ENCODE results near the gene CAMK2A. TPM values are rescaled to one million over a fixed set of nuclear protein-coding genes. Genes with fewer than 3 reads are reported as not detected.

The CAMK2A gene
- total RNA-seq, 1 donor from 2014 or later = 4.0 TPM

GRCh38 chr5:150265870-150266383, 23.6 kb downstream of the CAMK2A start:
- DNase-seq (ENCODE audit: low spot score in 2 of 2, unreplicated experiment in 2 of 2) = no peak
- no peak overlapping the region for H3K27ac Mint-ChIP-seq
- H3K4me1 Mint-ChIP-seq = peaks cover 1% of the 10 kb centered on the region
- H3K36me3 Mint-ChIP-seq = no peaks in the 10 kb centered on the region
- TF ChIP-seq CTCF (IDR thresholded peaks at IDR 0.05; ENCODE audit: unreplicated experiment) = no peak
- no peaks in the 10 kb centered on the region for H3K27me3 Mint-ChIP-seq (ENCODE audit: low read depth)
- H3K9me3 Mint-ChIP-seq = no peaks in the 10 kb centered on the region
- no peak overlapping the region for H3K4me3 Mint-ChIP-seq

DNA sequence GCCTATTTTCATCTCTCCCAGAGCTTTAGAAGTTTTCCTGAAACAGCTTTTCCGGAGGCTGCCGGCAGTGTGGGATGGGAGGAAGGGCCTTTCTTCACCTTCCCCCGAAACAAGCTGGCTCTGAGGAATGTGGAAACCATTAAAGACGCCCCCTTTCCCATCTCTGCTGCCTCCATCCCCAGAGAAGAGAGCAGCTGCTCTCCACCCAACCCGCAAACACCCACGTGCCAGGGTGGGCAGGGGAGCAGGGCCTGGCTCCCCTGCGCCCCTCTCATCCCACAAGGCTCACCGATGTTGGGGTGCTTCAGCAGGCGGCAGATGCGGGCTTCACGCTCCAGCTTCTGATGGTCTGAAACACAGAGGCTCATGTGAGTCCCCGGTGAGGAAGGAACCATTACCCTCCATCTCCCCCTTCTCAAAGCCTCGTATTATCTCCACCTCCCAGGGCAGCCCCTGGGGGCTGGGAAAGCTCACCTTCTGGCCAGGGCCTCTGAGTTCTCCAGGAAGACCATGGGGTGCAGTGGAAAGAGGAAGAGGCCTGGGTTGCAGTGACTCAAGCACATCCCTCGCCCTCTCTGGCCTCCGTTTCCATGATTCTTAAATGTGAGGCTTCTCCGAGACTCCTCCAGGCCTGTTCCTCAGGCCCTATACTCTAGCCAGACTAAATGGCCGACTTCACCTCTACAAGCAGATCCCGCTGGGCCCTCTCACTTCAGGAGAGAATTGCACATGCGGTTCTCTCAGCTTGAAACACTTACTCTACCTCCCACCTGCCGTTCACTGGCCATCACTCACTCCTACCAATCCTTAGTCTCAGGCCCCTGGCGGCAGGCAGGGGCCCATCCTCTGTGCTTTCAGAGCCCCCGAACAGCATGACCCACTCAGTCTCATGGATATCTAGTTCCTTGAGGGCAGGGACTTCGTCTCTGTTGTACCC, 24.6 kb downstream of the CAMK2A start:
- no peak overlapping the region for H3K4me3 Mint-ChIP-seq
- no peaks in the 10 kb centered on the region for H3K9me3 Mint-ChIP-seq
- no peak for TF ChIP-seq CTCF (IDR thresholded peaks at IDR 0.05; ENCODE audit: unreplicated experiment)
- no peak for DNase-seq (ENCODE audit: low spot score in 2 of 2, unreplicated experiment in 2 of 2)
- no peaks in the 10 kb centered on the region for H3K27me3 Mint-ChIP-seq (ENCODE audit: low read depth)
- peaks cover 1% of the 10 kb centered on the region for H3K4me1 Mint-ChIP-seq
- no peak overlapping the region for H3K27ac Mint-ChIP-seq
- H3K36me3 Mint-ChIP-seq = no peaks in the 10 kb centered on the region

DNA sequence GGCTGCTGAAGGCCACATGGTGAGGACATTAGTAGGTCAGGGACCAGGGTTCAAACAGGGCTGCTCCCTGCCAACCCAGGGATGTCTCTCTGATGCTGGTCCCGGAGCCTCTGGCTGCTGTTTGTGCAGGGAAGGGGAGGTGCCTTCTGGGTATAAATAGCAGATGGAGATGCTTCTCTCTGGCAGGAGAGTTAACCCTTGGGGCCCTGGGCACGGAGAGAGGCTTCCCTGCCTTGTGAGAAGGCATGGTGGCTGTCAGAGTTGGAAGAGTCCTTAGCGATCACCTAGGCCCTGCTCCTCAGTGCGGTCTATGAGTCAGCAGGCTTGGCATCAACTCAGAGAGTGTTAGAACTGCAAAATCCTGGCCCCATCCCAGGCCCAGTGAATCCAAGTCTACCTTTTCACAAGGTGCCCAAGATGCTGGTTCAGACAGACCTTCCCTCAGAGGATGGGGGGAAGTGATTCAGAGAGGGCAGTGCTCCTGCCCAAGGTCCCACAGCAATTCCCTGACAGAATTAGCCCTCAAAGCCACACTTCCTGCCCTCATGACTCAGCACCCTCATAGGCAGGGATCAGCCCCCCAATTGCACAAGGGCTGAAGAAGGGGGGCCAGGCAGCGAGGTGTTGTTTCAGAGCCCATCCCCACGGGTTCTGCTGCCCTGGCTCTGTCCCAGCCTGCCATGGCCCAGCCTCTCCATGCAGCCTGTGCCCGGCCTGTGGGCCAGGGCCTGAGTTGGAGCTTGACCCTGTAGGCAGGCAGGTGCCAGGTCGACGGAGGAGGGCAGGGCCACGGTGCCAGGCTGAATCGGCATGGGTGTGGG, 25.6 kb downstream of the CAMK2A start:
- DNase-seq (ENCODE audit: low spot score in 2 of 2, unreplicated experiment in 2 of 2) = no peak
- peaks cover 1% of the 10 kb centered on the region for H3K4me1 Mint-ChIP-seq

DNA sequence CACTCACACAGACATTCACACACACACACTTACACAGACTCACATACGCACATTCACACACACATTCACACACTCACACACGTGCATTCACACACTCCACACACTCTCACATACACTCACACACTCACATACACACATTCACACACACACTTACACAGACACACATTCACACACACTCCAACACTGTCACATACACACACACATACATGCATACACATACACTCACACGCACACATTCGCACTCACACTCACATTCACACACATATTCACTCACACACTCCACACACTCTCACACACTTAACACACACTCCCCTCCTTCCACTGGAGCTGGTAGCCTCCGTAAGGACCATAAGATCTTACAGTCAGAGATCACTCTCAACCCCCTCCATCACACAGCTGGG, 26.2 kb downstream of the CAMK2A start:
- Mint-ChIP-seq H3K27ac (no peak overlapping the region), H3K4me1 (peaks cover 1% of the 10 kb centered on the region), H3K27me3 (ENCODE audit: low read depth) (no peaks in the 10 kb centered on the region), H3K36me3 (no peaks in the 10 kb centered on the region), H3K4me3 (no peak overlapping the region), H3K9me3 (no peaks in the 10 kb centered on the region)
- no peak for TF ChIP-seq CTCF (IDR thresholded peaks at IDR 0.05; ENCODE audit: unreplicated experiment)
- no peak for DNase-seq (ENCODE audit: low spot score in 2 of 2, unreplicated experiment in 2 of 2)

More for the DNA sequence above, 25.6 kb downstream of the CAMK2A start:
- H3K27ac Mint-ChIP-seq = no peak overlapping the region
- no peaks in the 10 kb centered on the region for H3K9me3 Mint-ChIP-seq
- no peaks in the 10 kb centered on the region for H3K36me3 Mint-ChIP-seq
- TF ChIP-seq CTCF (IDR thresholded peaks at IDR 0.05; ENCODE audit: unreplicated experiment) = no peak
- H3K4me3 Mint-ChIP-seq = no peak overlapping the region
- no peaks in the 10 kb centered on the region for H3K27me3 Mint-ChIP-seq (ENCODE audit: low read depth)

GRCh38 chr5:150262502-150262901, 27.1 kb downstream of the CAMK2A start:
- no peak for TF ChIP-seq CTCF (IDR thresholded peaks at IDR 0.05; ENCODE audit: unreplicated experiment)
- Mint-ChIP-seq H3K27me3 (ENCODE audit: low read depth) (no peaks in the 10 kb centered on the region), H3K9me3 (no peaks in the 10 kb centered on the region), H3K4me3 (no peak overlapping the region), H3K36me3 (no peaks in the 10 kb centered on the region), H3K4me1 (peaks cover 1% of the 10 kb centered on the region), H3K27ac (no peak overlapping the region)
- DNase-seq (ENCODE audit: low spot score in 2 of 2, unreplicated experiment in 2 of 2) = no peak
